Heart left ventricle (tissue), 16 donors: Measurements from ENCODE around the gene TBX4. TPM values are rescaled to one million over a fixed set of nuclear protein-coding genes. Genes with fewer than 3 reads are reported as not detected.

Experiments used
- ATAC-seq, 4 donors: fragments of 200-7000 bp; cut with Tn5 transposase; one replicate each; pipeline ENCODE4 v1.9.1; 2020 to 2022; ENCODE audit warnings: moderate library complexity in 4 of 4, mild to moderate bottlenecking in 3 of 4, moderate number of reproducible peaks in 1 of 4
- DNase-seq, 5 donors: peaks; one replicate each; pipeline ENCODE4 v3.0.0-alpha.2; 2020
- H3K27ac ChIP-seq, 12 donors: fragments of 200-600 bp; sonication (generic) in 4 of 12; one replicate each; pipeline versions ENCODE4 v1.5.0 to v1.8.0; 2016 to 2022; ENCODE audit warnings: mild to moderate bottlenecking in 2 of 12
- H3K27me3 ChIP-seq, 9 donors: fragments of 200-600 bp; sonication (generic) in 2 of 9; one replicate each; pipeline versions ENCODE4 v1.5.1 to v1.8.0; 2016 to 2022; ENCODE audit warnings: mild to moderate bottlenecking in 3 of 9
- H3K36me3 ChIP-seq, 9 donors: fragments of 200-600 bp; sonication (generic) in 2 of 9; one replicate each; pipeline versions ENCODE4 v1.5.0 to v1.8.0; 2018 to 2022; ENCODE audit warnings: mild to moderate bottlenecking in 2 of 9
- H3K4me1 ChIP-seq, 12 donors: fragments of 200-600 bp; sonication (generic) in 4 of 12; one replicate each; pipeline versions ENCODE4 v1.5.0 to v1.8.0; 2016 to 2022; ENCODE audit warnings: mild to moderate bottlenecking in 3 of 12
- H3K4me3 ChIP-seq, 12 donors: fragments of 200-600 bp; sonication (generic) in 4 of 12; one replicate each; pipeline versions ENCODE4 v1.5.0 to v1.8.0; 2017 to 2022; ENCODE audit warnings: mild to moderate bottlenecking in 9 of 12, moderate library complexity in 4 of 12
- H3K9me3 ChIP-seq, 12 donors: fragments of 200-600 bp; sonication (generic) in 4 of 12; one replicate each; pipeline versions ENCODE4 v1.5.0 to v1.8.0; 2016 to 2022; ENCODE audit warnings: mild to moderate bottlenecking in 1 of 12
- CTCF ChIP-seq, 12 donors: fragments of 200-600 bp; sonication (generic) in 4 of 12; IDR thresholded peaks; one replicate each; pipeline versions ENCODE4 v1.5.0 to v1.8.0; 2018 to 2022; ENCODE audit warnings: antibody characterized with exemption in 12 of 12, mild to moderate bottlenecking in 5 of 12
- POLR2A ChIP-seq, 2 donors: fragments of 450-650 bp; IDR thresholded peaks; one replicate each; pipeline ENCODE4 v1.6.1; 2017; ENCODE audit warnings: antibody characterized with exemption in 2 of 2, mild to moderate bottlenecking in 2 of 2, moderate library complexity in 2 of 2
- WGBS, 4 donors: extraction: QIAGEN DNeasy Blood & Tissue Kit in 2 of 4; methylation state at CpG; one replicate each; pipeline versions ENCODE4 v1.1.5 to v1.1.7; 2013 to 2018; 5-methylcytosine and 5-hydroxymethylcytosine counted together
- intact Hi-C, 10 donors: fragments of 100-400 bp; cut with DNase I; formaldehyde crosslinking; loops; one replicate each; pipeline versions ENCODE4 v1.11.1 to v1.14.2; 2022
- polyA plus RNA-seq, 2 donors: library from polyadenylated mRNA; stranded (reverse); fragments of 200-250 nt; gene quantifications; one replicate each; pipeline ENCODE4 v1.2.3, GENCODE V29; 2013
- total RNA-seq, 9 donors: library from RNA; depleted of rRNA in 2 of 9; stranded (reverse); fragments of >200 nt in 2 of 9; fragmentation: NEBNext Ultra II Directional in 3 of 9; extraction: Animal tissue kit (Norgen Biotek cat#: 25700) in 3 of 9; gene quantifications; one replicate each; pipeline versions ENCODE4 v1.1.0 to v1.2.4, GENCODE V29; 2016 to 2023
- donor health status: ischemic (EF 13 %, LVEDD 7.1; RV severe dilation, severe dysfunction).
- donor health status: healthy with polysubstance abuse.
- donor health status: DM: no; HTN: yes; CAD: no.
- donor health status: DM: no; HTN: no; CAD: no.
- donor health status: ischemic (EF 25% LVEDD 6.9; RV normal size, moderate dysfunction).
- donor health status: ischemic (EF 25% LVEDD 5.7; RV mildly dilated, moderate dysfunction).
- donor health status: healthy.
- donor health status: DM: yes; HTN: yes; CAD: no.
- donor health status: ischemic (EF 35%, LVEDD 5.7; RV mildly dilated, moderate dysfunction).
- donor health status: nonischemic (EF 11% LVEDD 7.7; RV severe dilation, severe dysfunction).
- donor health status: DM: yes; HTN: yes; CAD: no.
- donor health status: PGD.
- donor health status: ischemic (EF 29% LVEDD 5.4; RV normal size, mild dysfunction).
- donor health status: nonischemic (EF 23%, LVEDD 6.1; RV moderate dilation, normal function).

Gene TBX4
- total and polyA plus RNA-seq, 11 donors: 0.07 to 0.29 (median 0.10) TPM; not detected in 7

GRCh38 chr17:61458421-61459141, 6.4 kb downstream of the TBX4 start:
- Histone ChIP-seq H3K27me3 (peaks cover 65 to 100% (median 97%) of the 10 kb centered on the region in 9 donors), H3K27ac (no peak overlapping the region), H3K4me3 (no peak overlapping the region), H3K9me3 (no peaks in the 10 kb centered on the region), H3K4me1 (peaks cover 0 to 38% (median 10%) of the 10 kb centered on the region in 12 donors), H3K36me3 (no peaks in the 10 kb centered on the region)
- intact Hi-C loops: no loop called here
- no peak for ATAC-seq
- WGBS, 4 donors: 32 to 48% (median 46%) methylated on average over 5 of the region's 5 CpGs
- no peak for DNase-seq
- TF ChIP-seq POLR2A (IDR thresholded peaks at IDR 0.05) (no peak), CTCF (IDR thresholded peaks at IDR 0.05) (no peak)

- DNase-seq (no peak), ATAC-seq (no peak)
- H3K4me1 ChIP-seq: peaks cover 0 to 33% (median 10%) of the 10 kb centered on the region in 12 donors
- intact Hi-C loops: no loop called here
- H3K4me3 ChIP-seq: no peak overlapping the region
- no peaks in the 10 kb centered on the region for H3K9me3 ChIP-seq
- no peak for TF ChIP-seq POLR2A (IDR thresholded peaks at IDR 0.05)
- no peak for TF ChIP-seq CTCF (IDR thresholded peaks at IDR 0.05)
- H3K27me3 ChIP-seq: peaks cover 61 to 100% (median 91%) of the 10 kb centered on the region in 9 donors
- H3K27ac ChIP-seq: no peak overlapping the region
- no peaks in the 10 kb centered on the region for H3K36me3 ChIP-seq
- WGBS, 4 donors: 54 to 81% (median 66%) methylated on average over 4 of the region's 4 CpGs
Observed at GRCh38 chr17:61459142-61459809, 7.1 kb downstream of the TBX4 start.

GRCh38 chr17:61459939-61460718, 7.9 kb downstream of the TBX4 start:
- ATAC-seq (no peak), DNase-seq (no peak)
- no peaks in the 10 kb centered on the region for H3K36me3 ChIP-seq
- WGBS, 4 donors: 46 to 70% (median 61%) methylated on average over 9 of the region's 9 CpGs
- H3K4me1 ChIP-seq: peaks cover 0 to 25% (median 6%) of the 10 kb centered on the region in 12 donors
- intact Hi-C loops: no loop called here
- H3K27me3 ChIP-seq: peaks cover 53 to 99% (median 82%) of the 10 kb centered on the region in 9 donors
- no peak overlapping the region for H3K27ac ChIP-seq
- H3K9me3 ChIP-seq: no peaks in the 10 kb centered on the region
- no peak overlapping the region for H3K4me3 ChIP-seq
- no peak for TF ChIP-seq POLR2A (IDR thresholded peaks at IDR 0.05)
- TF ChIP-seq CTCF (IDR thresholded peaks at IDR 0.05): no peak
